OCI-LY3 (cell line): ENCODE measurements around the gene SIL1.

Experiments used
- H2AFZ ChIP-seq: fragments of 200-600, 300-600 bp; shearing (Covaris generic); 2 replicates; pipeline ENCODE4 v1.6.0; 2014; ENCODE audit warnings: antibody characterized with exemption, low read depth, low read length
- H3K27ac ChIP-seq: fragments of 200-600, 300-600 bp; sonication (generic); 2 replicates; pipeline ENCODE4 v1.5.1; 2014; ENCODE audit warnings: mild to moderate bottlenecking, low read length, moderate library complexity, mixed read lengths
- H3K27me3 ChIP-seq: fragments of 200-600, 300-600 bp; sonication (generic); 2 replicates; pipeline ENCODE4 v1.6.1; 2014; ENCODE audit warnings: low read depth, low read length, mixed read lengths
- H3K36me3 ChIP-seq: fragments of 200-600, 300-600 bp; sonication (generic); replicated peaks from 2 replicates; pipeline ENCODE3; 2014; ENCODE audit warnings: low read depth, low read length, mixed read lengths
- H3K4me1 ChIP-seq: fragments of 300-600, 200-600 bp; sonication (generic); 2 replicates; pipeline ENCODE4 v1.6.1; 2014; ENCODE audit warnings: low read length, mixed read lengths
- H3K4me2 ChIP-seq: fragments of 200-600, 300-600 bp; sonication (generic); 2 replicates; pipeline ENCODE4 v1.6.1; 2014; ENCODE audit warnings: low read length, mixed read lengths
- H3K4me3 ChIP-seq: fragments of 300-600, 200-600 bp; sonication (generic); 2 replicates; pipeline ENCODE4 v1.5.1; 2014; ENCODE audit warnings: antibody characterized with exemption, mild to moderate bottlenecking, low read length, moderate library complexity
- H3K79me2 ChIP-seq: fragments of 300-600, 200-600 bp; shearing (Covaris generic); 2 replicates; pipeline ENCODE4 v1.6.1; 2014; ENCODE audit warnings: mild to moderate bottlenecking, low read length, mixed read lengths
- H3K9ac ChIP-seq: fragments of 300-600, 200-600 bp; shearing (Covaris generic); 2 replicates; pipeline ENCODE4 v1.6.0; 2014; ENCODE audit warnings: mild to moderate bottlenecking, low read length, moderate library complexity
- H3K9me3 ChIP-seq: fragments of 200-600, 300-600 bp; shearing (Covaris generic); 2 replicates; pipeline ENCODE4 v1.6.1; 2014; ENCODE audit warnings: low read length, mixed read lengths; ENCODE audit not compliant: insufficient read depth
- H4K20me1 ChIP-seq: fragments of 200-600, 300-600 bp; sonication (generic); 2 replicates; pipeline ENCODE4 v1.6.1; 2016; ENCODE audit warnings: low read length, mixed read lengths; ENCODE audit not compliant: insufficient read depth
- EZH2phosphoT487 ChIP-seq: fragments of 200-600 bp; shearing (Covaris generic); IDR thresholded peaks from 2 replicates; pipeline ENCODE4 v1.6.1; 2018; ENCODE audit warnings: antibody characterized with exemption, mixed run types, low read depth
- TF ChIP-seq, protein P1 (sequence below): fragments of 200-600, 300-600 bp; sonication (generic); IDR thresholded peaks from 2 replicates; pipeline ENCODE4 v1.5.1; 2014; ENCODE audit warnings: antibody characterized with exemption, low read length, low read depth

Gene SIL1

GRCh38 chr5:139100825-139101224 lies 97.3 kb downstream of the SIL1 start:
- Histone ChIP-seq H4K20me1 (no peaks in the 10 kb centered on the region), H2AFZ (no peak overlapping the region), H3K4me1 (no peaks in the 10 kb centered on the region), H3K27me3 (no peaks in the 10 kb centered on the region), H3K36me3 (no peaks in the 10 kb centered on the region), H3K79me2 (no peaks in the 10 kb centered on the region), H3K27ac (no peak overlapping the region), H3K4me2 (no peak overlapping the region), H3K4me3 (no peak overlapping the region), H3K9me3 (no peaks in the 10 kb centered on the region), H3K9ac (no peak overlapping the region)
- TF ChIP-seq, protein P1, sequence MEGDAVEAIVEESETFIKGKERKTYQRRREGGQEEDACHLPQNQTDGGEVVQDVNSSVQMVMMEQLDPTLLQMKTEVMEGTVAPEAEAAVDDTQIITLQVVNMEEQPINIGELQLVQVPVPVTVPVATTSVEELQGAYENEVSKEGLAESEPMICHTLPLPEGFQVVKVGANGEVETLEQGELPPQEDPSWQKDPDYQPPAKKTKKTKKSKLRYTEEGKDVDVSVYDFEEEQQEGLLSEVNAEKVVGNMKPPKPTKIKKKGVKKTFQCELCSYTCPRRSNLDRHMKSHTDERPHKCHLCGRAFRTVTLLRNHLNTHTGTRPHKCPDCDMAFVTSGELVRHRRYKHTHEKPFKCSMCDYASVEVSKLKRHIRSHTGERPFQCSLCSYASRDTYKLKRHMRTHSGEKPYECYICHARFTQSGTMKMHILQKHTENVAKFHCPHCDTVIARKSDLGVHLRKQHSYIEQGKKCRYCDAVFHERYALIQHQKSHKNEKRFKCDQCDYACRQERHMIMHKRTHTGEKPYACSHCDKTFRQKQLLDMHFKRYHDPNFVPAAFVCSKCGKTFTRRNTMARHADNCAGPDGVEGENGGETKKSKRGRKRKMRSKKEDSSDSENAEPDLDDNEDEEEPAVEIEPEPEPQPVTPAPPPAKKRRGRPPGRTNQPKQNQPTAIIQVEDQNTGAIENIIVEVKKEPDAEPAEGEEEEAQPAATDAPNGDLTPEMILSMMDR, result no peak
- TF ChIP-seq EZH2phosphoT487, result no peak

GRCh38 chr5:139094154-139095131 lies 103.7 kb downstream of the SIL1 start:
- Histone ChIP-seq H4K20me1 (peaks cover 10% of the 10 kb centered on the region), H2AFZ (no peak overlapping the region), H3K36me3 (no peaks in the 10 kb centered on the region), H3K9me3 (no peaks in the 10 kb centered on the region), H3K27me3 (no peaks in the 10 kb centered on the region), H3K4me1 (peaks cover 37% of the 10 kb centered on the region), H3K4me2 (peak overlapping the region; percentile 68), H3K27ac (peak overlapping the region; percentile 23), H3K4me3 (0 out of 2 replicates have a peak overlapping the region, but pooled peaks have one; percentile 22), H3K79me2 (no peaks in the 10 kb centered on the region), H3K9ac (no peak overlapping the region)
- TF ChIP-seq, protein P1, result no peak
- TF ChIP-seq EZH2phosphoT487, result no peak

- H3K27ac ChIP-seq, result no peak overlapping the region
Measured at GRCh38 chr5:139092741-139093343, 105.3 kb downstream of the SIL1 start.

More at GRCh38 chr5:139092741-139093343, 105.3 kb downstream of the SIL1 start:
- Histone ChIP-seq H3K9me3 (no peaks in the 10 kb centered on the region), H4K20me1 (peaks cover 10% of the 10 kb centered on the region), H2AFZ (no peak overlapping the region), H3K9ac (no peak overlapping the region), H3K4me2 (no peak overlapping the region), H3K27me3 (no peaks in the 10 kb centered on the region), H3K79me2 (no peaks in the 10 kb centered on the region), H3K4me1 (peaks cover 37% of the 10 kb centered on the region), H3K4me3 (no peak overlapping the region), H3K36me3 (no peaks in the 10 kb centered on the region)
- TF ChIP-seq, protein P1, result no peak
- no peak for TF ChIP-seq EZH2phosphoT487
